Measurements from ENCODE around the gene TSR3.

The TSR3 gene

DNA sequence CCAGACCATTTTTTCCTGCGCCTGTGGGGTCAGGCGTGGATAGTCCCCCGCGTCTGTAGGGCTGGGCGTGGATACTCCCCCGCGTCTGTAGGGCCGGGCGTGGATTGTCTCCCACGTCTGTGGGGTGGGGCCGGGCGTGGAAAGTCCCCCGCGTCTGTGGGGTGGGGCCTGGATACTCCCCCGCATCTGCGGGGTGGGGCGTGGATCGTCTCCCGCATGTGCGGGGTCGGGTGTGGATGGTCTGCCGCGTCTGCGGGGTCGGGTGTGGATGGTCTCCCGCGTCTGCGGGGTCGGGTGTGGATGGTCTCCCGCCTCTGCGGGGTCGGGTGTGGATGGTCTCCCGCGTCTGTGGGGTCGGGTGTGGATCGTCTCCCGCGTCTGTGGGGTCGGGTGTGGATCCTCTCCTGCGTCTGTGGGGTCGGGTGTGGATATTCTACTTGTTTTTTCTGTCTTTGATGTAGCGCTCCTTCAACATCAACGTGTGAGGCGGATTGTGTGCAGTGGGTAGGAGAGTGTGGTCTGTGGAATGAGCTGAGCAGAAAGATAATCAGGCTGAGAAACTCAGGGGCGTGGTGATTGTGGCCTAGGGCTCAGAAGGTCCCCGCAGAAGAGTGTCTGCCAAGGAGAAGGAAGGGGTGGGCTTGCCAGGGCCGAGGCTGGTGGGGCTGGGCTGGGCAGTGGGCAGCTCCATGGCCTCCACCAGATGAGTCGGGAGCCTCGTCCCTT, 3.3 kb upstream of the TSR3 start:
- DNase-seq (ENCODE audit: low read depth, low spot score), result no peak

DNA sequence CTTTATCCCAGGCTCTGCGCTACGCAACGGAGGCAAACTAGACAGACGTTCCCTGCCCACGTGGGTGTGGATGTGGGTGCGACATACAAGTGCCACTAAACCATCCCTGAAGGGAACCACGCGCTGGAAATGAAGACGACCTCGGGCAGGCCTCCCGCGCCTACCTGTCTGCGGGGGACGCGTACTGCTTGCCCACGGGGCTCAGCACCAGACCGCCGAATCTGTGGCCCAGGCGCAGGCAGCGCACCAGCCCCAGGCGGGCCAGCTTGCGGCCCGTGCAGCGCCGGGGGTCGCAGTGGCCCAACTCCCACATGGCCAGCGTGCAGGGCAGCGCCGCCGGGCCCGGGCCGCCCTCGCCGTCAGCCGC, 480 bp downstream of the TSR3 start:
- DNase-seq (ENCODE audit: low read depth, low spot score), result no peak

DNA sequence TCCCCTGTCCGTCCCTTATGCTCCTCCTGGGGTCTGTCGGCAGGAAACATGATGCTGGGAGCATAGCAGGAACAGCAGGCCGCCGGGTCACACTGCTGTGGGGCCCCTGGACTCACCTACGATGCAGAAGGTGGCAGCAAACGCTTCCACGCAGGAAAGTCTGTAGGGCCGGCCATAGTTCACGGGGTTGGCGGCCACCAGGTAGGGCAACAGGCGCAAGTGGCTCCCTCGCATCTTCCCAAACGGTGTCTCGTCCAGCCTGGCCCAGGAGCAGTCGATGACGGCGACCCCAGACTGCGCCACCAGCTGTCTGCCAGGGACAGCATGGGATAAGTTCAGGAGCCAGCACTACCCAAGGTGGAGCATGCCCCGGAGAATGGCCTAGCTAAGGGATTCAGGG, 987 bp downstream of the TSR3 start:
- no peak for DNase-seq (ENCODE audit: low read depth, low spot score)

DNA sequence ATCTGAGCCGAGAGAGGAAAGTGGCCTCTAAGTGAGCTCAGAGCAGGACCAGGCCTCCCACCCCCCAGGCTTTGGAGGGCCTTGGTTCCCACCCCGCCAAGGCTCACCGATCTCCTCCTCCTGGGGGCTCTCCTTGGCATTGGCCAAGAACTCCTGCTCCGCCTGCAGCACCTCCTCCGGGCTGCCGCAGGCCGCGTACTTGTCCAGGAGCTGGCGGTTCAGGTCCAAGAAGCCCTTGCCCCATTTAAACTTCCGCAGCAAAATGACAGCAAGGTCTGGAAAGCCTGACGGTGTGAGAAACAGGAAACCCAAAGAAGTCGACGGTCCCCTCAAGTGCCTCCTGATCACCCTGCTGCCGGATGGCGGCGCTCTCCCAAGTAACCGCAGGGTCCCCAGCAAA, 1.7 kb downstream of the TSR3 start:
- DNase-seq (ENCODE audit: low read depth, low spot score), result no peak

DNA sequence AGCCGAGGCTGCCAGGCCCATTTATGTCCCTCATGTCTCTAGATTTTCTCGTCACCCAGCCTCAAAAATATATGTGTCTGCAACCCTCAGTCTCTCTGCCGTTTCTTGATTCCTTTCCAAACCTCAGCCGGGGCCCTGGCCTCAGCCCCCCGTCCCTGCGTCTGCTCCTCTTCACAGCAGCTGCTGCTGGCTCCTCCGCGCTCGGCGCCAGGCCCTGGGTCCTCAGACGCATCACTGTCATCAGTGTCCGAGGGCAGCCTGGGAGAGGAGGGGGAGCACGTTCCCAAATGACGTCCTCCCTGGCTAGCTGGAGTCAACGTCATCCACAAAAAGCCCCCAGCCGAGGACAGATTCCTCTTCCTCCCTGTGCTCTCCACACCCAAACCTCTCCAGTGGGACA, 2.3 kb downstream of the TSR3 start:
- DNase-seq (ENCODE audit: low read depth, low spot score), result no peak

DNA sequence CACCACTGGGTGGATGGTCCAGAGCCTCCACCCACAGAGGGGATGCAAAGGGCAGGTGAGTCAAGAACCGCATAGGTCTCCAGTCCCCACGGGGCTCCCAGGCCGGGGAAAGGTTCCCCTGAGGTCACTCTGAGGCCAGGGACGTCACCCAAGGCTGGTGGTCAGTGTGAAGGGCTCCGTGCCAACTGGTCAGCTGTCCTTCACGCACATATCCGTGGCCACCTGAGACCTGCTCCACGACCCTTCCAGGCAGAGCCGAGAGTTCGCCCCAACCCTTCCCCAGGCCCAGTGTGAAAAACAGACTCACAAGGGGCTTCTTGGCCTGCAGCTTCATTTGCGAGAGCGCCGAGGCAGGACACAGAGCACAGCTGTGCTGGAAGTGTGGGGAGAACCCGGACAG, 2.8 kb downstream of the TSR3 start:
- no peak for DNase-seq (ENCODE audit: low read depth, low spot score)

DNA sequence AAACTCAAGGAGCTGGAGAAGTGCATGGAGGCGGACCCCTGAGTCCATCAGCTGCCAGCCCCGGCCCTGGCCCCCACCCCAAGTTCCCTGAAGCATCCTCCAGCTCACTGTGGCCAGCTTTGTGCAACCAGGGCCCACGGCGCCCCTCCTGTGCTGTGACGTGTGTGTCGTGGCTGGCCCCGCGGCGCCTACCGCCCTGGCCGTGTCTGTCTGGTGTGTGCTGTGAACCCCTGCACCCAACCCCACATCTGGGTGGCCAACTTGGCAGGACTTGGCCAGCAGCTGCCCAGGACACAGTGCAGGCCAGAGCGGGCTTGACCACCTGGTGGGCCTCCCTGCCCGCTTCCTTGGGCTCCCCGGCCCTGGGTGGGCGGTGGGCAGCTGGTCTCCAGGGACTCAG, 3.2 kb downstream of the TSR3 start:
- no peak for DNase-seq (ENCODE audit: low read depth, low spot score)

DNA sequence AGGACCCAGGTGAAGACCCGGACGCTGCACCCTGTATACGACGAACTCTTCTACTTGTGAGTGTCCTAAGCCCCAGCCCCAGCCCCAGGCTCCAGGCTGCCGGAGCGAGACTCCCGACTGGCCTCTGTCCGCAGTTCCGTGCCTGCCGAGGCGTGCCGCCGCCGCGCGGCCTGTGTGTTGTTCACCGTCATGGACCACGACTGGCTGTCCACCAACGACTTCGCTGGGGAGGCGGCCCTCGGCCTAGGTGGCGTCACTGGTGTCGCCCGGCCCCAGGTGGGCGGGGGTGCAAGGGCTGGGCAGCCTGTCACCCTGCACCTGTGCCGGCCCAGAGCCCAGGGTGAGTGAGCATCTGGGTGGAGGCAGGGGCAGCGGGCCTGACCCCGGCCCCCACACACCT, 3.7 kb downstream of the TSR3 start:
- no peak for DNase-seq (ENCODE audit: low read depth, low spot score)

DNA sequence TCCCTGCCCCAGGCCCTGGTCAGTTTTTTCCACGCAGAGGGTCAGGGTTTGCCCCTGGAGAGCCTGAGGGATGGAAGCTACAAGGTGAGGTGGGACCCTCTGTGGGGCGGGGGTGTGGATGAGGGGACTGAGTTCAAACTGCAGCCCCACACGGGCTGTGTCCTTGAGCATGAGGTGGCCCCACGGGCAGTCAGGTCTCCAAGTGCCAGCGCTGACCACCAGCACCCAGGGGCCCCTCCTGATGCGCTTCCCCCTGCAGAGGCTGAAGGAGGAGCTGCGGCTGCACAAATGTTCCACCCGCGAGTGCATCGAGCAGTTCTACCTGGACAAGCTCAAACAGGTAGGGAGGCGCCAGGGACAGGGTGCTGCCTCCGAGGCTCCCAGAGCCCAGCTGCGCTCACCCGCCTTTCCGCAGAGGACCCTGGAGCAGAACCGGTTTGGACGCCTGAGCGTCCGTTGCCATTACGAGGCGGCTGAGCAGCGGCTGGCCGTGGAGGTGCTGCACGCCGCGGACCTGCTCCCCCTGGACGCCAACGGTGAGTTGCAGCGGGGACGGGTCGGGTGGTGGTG, 4.3 kb downstream of the TSR3 start:
- no peak for DNase-seq (ENCODE audit: low read depth, low spot score)

DNA sequence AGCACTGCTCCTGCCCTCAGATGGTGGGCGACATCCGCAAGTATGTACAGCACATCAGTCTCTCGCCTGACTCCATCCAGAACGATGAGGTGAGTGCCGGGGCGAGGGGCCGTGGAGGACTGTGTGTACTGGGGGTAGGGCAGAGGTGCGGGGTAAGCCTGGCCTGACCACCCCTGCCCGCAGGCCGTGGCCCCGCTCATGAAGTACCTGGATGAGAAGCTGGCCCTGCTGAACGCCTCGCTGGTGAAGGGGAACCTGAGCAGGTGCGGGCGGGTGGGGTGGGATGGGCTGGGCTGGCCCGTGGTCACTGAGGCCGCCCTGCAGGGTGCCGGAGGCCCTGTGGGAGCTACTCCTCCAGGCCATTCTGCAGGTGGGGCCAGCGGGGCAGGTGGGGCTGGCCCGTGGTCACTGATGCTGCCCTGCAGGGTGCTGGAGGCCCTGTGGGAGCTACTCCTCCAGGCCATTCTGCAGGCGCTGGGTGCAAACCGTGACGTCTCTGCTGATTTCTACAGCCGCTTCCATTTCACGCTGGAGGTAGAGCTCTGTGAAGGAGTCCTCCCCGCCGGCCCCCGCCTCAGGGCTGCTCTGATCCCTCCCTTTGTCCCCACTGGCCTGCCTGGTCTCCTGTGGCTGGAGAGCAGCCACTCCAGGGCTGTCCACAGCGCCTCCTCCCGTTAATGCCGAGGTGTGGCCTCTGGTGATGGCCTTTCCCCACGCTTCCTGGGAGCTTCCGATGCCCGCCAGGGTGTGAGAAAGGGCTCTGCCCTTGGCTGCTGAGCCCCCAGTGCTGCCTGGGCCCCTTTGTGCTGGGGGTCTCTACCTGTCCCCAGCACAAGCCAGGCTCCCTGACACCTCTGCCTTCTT, 5.0 kb downstream of the TSR3 start:
- no peak for DNase-seq (ENCODE audit: low read depth, low spot score)

DNA sequence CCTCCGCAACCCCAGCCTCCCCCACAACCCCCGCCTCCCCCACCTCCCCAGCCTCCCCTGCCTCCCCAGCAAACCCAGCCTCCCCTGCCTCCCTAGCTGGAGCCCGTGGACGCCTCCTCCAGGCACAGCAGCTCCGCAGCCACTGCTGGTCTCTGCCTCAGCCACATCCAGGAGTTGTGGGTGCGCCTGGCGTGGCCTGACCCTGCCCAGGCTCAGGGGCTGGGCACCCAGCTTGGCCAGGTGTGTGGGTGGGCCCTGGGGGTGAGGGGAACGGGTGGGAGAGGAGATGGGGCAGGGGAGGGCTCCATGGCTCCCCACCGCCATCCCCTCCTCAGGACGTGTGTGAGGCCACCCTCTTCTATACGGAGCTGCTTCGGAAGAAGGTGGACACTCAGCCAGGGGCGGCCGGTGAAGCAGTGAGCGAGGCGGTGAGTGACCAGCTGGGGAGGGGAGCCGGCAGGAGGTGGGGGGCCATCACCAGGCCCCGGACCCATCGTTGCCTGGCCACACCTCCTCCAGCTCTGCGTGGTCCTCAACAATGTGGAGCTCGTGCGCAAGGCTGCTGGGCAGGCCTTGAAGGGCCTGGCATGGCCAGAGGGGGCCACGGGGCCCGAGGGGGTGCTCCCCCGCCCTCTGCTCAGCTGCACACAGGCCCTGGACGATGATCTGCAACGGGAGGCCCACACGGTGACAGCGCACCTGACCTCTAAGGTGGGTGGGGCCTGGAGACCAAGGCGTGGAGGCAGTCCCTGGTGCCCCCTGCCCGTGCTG, 5.8 kb downstream of the TSR3 start:
- DNase-seq (ENCODE audit: low read depth, low spot score), result no peak

DNA sequence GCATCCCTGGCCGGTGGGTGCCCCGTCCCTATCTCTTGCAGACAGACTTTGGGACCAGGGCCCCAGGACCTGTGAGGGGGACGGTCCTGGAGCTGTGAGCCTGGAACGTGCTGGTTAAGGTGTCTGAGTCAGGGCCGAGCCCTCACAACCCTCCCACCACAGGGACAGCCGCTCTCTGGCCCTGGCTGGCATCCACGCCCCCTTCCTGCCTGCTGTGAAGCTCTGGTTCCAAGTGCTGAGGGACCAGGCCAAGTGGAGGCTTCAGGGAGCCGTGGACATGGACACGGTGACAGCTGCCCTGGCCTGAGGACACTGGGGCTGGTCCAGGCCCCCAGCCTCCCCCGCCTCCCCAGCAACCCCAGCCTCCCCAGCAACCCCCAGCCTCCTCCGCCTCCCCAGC, 6.6 kb downstream of the TSR3 start:
- DNase-seq (ENCODE audit: low read depth, low spot score), result no peak

DNA sequence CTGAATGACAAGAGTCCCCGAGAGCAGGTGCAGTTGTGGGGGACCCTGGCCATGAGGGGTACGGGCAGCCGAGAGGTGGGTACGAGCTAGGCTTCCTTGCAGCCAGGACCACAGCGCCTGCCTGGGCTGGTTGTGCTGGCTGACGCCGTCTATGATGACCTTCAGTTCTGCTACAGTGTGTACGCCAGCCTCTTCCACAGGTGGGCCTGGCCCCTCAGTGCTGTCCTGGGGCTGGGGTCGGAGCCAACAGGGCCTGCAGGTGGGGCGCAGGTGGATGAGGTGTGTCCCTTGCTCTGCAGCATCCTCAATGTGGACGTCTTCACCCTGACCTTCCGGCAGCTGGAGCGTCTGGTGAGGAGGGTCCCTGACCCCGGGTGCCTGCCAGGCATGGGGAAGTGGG, 7.2 kb downstream of the TSR3 start:
- no peak for DNase-seq (ENCODE audit: low read depth, low spot score)

DNA sequence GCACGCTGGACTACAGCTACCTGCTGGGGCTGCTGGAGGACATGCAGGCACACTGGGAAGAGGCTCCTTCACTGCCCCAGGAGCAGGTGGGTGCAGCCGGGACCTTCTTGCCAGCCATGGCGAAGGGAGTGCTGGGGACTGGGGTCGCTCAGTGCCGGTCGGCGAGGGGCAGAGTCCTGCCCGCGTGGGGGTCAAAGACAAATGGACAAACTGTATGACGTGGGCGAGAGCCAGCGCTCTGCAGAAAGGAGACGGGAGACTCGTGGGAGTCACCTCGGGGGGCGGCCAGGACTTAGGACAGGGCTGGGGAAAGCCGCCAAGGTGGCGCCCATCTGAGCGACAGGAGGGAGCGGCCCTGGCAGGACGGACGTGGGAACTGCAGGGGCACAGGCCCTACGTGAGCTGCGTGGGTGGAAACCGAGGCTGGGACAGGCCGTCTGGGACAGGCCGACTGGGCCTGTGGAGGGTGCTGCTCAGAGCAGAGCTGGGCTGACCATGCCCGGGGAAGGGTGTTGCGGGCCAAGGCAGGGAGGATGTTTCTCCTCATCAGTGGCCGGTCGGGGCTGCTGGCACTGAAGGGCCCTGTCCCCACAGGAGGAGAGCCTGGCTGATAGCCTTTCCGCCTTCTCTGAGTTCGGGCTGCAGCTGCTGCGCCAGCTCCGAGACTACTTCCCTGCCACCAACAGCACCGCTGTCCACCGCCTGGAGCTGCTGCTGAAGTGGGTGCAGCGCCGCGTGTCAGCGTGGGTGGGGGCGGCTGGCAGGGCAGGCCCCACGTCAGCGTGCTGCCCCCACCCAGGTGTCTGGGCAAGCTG, 8.0 kb downstream of the TSR3 start:
- no peak for DNase-seq (ENCODE audit: low read depth, low spot score)

DNA sequence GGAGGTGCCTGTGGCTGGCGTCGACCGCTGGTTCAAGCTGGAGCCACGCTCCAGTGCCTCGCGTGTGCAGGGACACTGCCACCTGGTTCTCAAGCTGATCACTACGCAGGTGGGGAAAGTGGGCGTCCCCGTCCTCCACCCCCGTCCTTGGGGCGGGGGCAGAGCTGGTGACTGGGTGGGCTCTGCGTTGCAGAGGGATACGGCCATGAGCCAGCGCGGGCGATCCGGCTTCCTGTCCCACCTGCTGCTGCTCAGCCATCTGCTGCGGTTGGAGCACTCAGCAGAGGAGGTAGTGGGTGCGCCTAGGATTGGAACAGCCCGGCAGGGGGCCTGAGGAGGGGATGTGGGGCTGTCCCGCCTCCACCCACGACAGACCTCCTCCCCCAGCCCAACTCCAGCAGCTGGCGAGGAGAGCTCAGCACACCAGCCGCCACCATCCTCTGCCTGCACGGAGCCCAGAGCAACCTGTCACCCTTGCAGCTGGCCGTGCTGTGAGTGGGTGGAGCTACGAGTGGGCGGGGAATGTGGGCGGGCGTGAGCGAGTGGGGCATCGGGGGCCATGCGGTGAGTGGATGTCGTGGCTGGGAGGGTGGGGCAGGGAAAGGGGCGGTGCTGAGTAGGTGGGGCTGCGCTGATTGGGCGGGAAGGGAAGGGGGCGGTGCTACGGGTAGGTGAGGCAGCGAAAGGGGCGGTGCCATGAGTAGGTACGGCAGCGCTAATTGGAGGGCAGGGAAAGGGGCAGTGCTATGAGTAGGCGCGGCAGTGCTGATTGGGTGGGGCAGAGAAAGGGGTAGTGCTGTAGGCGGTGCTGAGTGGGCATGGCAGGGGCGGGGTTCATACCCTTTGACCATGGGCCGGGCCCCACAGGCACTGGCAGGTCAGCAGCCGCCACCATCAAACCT, 8.9 kb downstream of the TSR3 start:
- DNase-seq (ENCODE audit: low read depth, low spot score), result peak; percentile 85

DNA sequence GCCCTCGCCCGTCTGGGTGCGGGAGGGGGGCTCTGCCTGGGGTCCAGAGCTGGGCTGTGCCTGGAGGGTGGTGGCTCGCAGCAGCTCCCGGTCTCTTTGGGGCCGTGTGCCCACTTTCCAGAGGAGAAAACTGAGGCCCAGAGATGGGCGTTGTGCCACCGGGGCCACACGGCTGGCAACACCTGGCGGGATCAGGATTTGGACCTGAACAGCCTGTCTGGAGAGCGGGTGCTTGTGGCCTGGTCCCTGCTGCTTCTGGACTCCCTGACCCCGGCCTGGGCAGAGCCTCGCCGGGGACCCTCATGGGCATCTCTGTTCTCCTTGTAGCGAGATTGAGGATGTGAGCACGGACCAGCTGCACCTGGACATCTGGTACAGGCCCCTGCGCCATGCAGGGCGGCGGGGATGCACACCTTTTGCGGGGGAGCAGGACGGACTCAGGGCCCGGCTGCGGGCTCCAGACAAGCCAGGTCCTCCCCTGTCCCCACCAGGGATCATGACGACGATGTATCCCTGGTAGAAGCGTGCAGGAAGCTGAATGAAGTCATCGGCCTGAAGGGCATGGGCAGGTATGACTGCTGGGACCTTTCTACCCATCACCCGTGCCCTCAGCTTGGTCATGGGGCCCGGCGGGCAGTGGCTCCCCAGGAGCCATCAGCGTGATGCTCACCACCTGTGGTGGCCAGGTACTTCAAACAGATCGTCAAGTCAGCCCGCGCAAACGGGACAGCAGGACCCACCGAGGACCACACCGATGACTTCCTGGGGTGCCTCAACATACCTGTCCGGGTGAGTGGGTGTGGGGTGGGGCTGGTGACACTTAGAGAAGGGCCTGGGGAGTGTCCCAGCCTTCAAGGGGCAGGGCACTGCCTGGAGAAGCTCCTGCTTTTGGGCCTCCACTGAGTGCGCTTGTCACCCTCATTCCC, 9.9 kb downstream of the TSR3 start:
- DNase-seq (ENCODE audit: low read depth, low spot score), result no peak

DNA sequence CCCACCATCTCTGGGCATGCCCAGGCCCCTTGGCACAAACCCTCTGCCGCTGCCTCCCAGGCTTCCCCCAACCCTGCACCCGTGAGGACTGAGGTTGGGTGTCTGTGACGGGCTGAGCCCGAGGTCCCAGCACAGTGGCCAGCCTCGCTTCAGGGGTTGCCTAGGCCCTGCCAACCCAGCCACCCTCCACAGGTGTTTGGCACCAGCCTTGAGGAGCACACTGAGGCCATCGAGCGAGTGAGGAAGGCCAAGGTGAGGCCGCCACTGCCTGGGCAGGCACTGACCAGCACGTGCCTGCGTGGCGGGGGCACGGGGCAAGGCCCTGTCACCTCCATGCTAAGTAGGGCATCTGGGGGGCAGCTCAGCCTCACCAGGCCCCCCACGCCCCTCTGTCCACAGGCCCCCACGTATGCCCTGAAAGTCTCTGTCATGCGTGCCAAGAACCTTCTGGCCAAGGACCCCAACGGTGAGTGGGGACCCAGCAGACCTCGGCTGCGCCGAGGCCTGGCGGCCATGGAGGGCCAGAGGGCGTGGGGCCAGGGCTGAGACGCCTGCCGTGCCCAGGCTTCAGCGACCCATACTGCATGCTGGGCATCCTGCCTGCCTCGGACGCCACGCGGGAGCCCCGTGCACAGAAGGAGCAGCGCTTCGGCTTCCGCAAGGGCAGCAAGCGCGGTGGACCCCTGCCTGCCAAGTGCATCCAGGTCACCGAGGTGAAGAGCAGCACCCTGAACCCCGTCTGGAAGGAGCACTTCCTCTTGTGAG, 10.8 kb downstream of the TSR3 start:
- DNase-seq (ENCODE audit: low read depth, low spot score), result no peak

DNA sequence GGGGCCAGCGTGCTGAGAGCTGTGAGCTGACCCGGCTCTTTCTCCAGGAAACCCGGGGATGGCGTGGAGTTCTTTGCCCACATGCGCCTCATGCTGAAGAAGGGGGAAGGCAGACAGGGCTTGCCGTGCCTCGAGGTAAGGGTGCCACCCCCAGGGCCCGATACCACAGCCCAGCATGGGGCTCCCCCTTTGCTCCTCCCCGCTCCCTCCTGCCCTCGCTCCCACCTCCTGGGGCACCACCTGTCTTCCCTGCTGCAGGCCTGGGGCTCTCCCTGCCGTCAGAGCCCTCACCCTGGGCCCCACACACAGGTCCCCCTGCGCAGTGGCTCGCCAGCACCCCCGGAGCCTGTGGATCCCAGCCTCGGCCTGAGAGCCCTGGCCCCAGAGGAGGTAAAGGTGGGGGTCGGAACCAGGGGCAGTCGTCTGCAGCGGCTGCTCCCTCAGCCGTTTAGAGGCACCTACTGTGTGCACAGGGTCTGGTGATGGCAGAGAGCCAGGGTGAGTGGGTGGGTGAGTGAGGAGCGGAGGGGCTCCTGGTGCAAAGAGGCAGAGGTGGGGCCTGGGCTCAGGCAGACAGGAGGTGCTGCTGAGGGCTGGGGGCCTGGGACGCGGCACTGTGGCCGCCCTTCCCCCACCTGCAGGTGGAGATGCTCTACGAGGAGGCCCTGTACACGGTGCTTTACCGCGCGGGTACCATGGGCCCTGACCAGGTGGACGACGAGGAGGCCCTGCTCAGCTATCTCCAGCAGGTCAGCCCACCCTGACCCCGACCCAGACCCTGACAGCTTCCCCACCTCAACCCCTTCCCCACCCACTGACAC, 12.6 kb downstream of the TSR3 start:
- no peak for DNase-seq (ENCODE audit: low read depth, low spot score)

All from activated CD4-positive, CD25-positive, alpha-beta regulatory T cell treated with anti-CD3 and anti-CD28 coated beads, Interleukin-2, amount 50 U/mL, for 16 hours (primary cell).